Esophagus squamous epithelium (tissue), 5 donors: ENCODE measurements around the gene TAB3. TPM values are rescaled to one million over a fixed set of nuclear protein-coding genes. Genes with fewer than 3 reads are reported as not detected.

Experiments
- DNase-seq: peaks from one replicate; lab custom pipeline; 2025; lab: John Stamatoyannopoulos, UW
- H3K27ac ChIP-seq, 4 donors: fragments of 200-600 bp; sonication (generic); one replicate each; pipeline ENCODE4 v1.5.1; 2016 to 2019; ENCODE audit warnings: mild to moderate bottlenecking in 1 of 4
- H3K27me3 ChIP-seq, 4 donors: fragments of 200-600 bp; sonication (generic); 1 replicate in 3 of 4; 2 replicates in 1 of 4; pipeline versions ENCODE4 v1.5.1 to v1.6.0; 2017 to 2021; ENCODE audit warnings: antibody characterized with exemption in 1 of 4
- H3K36me3 ChIP-seq, 3 donors: fragments of 200-600 bp; sonication (generic); one replicate each; pipeline ENCODE4 v1.5.1; 2016 to 2019
- H3K4me1 ChIP-seq, 3 donors: fragments of 200-600 bp; sonication (generic); one replicate each; pipeline ENCODE4 v1.5.1; 2017 to 2019
- H3K4me3 ChIP-seq, 4 donors: fragments of 200-600 bp; sonication (generic); 1 replicate in 3 of 4; 2 replicates in 1 of 4; pipeline ENCODE4 v1.5.1; 2016 to 2019; ENCODE audit warnings: mild to moderate bottlenecking in 2 of 4, moderate library complexity in 1 of 4
- H3K9me3 ChIP-seq, 3 donors: fragments of 200-600 bp; sonication (generic); one replicate each; pipeline ENCODE4 v1.5.1; 2016 to 2019
- POLR2A ChIP-seq, 4 donors: fragments of 450-650 bp; IDR thresholded peaks; one replicate each; pipeline ENCODE4 v1.6.1; 2017; ENCODE audit warnings: antibody characterized with exemption in 4 of 4, mild to moderate bottlenecking in 4 of 4, moderate library complexity in 3 of 4
- WGBS, 2 donors: methylation state at CpG; one replicate each; pipeline ENCODE4 v1.1.5; 2018; 5-methylcytosine and 5-hydroxymethylcytosine counted together
- intact Hi-C: fragments of 100-400 bp; cut with DNase I; formaldehyde crosslinking; loops from one replicate; pipeline ENCODE4 v1.15.0; 2022
- total RNA-seq, 4 donors: library from RNA; depleted of rRNA; stranded (reverse); fragments of >200 nt; gene quantifications; one replicate each; pipeline ENCODE4 v1.1.0, GENCODE V29; 2016
- TF ChIP-seq, protein P1 (sequence below), 6 experiments: fragments of 450-650 bp in 4 of 6; fragments of 200-600 bp in 2 of 6; sonication (generic) in 2 of 6; IDR thresholded peaks; one replicate each; pipeline ENCODE4 v1.5.1; 2016 to 2019; ENCODE audit warnings: antibody characterized with exemption in 6 of 6, mild to moderate bottlenecking in 4 of 6, moderate library complexity in 4 of 6
- donor health status: DM: yes; HTN: yes; CAD: no.

Gene TAB3
- total RNA-seq, 4 donors from 2014 or later, result 33.1 to 48.1 (median 35.8) TPM

DNA sequence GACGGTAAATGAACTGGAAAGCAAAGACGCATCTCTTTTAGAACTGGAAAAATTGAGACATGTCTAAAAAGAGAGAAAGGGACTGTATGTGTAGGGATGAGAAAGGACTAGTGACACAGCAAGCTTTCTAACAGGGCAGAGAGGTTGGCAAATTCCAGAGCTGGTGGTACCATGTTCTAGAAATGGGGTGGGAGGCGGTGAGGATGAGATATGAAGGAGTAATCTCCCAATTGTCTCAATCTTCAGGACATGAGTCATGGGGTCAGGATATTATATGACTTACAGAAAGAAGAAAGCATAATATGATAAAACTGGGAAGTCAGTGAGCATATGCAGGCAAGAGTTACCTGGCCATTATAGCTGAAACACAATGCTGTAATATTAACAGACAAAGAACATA lies 14.2 kb downstream of the TAB3 start:
- Histone ChIP-seq H3K4me1 (peaks cover 0 to 25% (median 2%) of the 10 kb centered on the region in 3 donors), H3K9me3 (no peaks in the 10 kb centered on the region), H3K27me3 (no peaks in the 10 kb centered on the region), H3K36me3 (no peaks in the 10 kb centered on the region), H3K27ac (no peak overlapping the region), H3K4me3 (no peak overlapping the region)
- no peak for DNase-seq
- TF ChIP-seq, protein P1, sequence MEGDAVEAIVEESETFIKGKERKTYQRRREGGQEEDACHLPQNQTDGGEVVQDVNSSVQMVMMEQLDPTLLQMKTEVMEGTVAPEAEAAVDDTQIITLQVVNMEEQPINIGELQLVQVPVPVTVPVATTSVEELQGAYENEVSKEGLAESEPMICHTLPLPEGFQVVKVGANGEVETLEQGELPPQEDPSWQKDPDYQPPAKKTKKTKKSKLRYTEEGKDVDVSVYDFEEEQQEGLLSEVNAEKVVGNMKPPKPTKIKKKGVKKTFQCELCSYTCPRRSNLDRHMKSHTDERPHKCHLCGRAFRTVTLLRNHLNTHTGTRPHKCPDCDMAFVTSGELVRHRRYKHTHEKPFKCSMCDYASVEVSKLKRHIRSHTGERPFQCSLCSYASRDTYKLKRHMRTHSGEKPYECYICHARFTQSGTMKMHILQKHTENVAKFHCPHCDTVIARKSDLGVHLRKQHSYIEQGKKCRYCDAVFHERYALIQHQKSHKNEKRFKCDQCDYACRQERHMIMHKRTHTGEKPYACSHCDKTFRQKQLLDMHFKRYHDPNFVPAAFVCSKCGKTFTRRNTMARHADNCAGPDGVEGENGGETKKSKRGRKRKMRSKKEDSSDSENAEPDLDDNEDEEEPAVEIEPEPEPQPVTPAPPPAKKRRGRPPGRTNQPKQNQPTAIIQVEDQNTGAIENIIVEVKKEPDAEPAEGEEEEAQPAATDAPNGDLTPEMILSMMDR (IDR thresholded peaks at IDR 0.05), result no peak
- no peak for TF ChIP-seq POLR2A (IDR thresholded peaks at IDR 0.05)
- intact Hi-C loops, result no loop called here
- 76 to 78% methylated on average over 3 of the region's 3 CpGs for WGBS, 2 donors

DNA sequence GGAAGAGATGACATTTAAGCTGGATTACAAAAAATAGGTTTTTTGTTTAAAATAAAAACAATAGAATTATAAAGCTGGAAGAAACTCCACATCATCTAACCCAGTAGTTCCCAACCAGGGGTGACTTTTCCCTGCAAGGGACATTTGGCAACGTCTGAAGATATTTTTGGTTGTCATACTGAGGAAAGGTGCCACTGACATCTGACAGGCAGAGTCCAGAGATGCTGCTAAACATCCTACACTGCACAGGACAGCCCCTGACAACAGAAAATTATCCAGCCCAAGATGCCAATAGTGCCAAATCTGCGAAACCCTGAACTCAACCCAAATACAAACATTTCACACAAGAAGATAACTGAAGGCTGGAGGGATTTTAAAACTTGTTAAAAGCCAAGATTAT lies 18.5 kb downstream of the TAB3 start:
- intact Hi-C loops, result no loop called here
- no peak for TF ChIP-seq POLR2A (IDR thresholded peaks at IDR 0.05)
- TF ChIP-seq, protein P1 (IDR thresholded peaks at IDR 0.05), result no peak
- H3K4me3 ChIP-seq, result no peak overlapping the region
- peaks cover 0 to 12% (median 2%) of the 10 kb centered on the region in 3 donors for H3K4me1 ChIP-seq
- WGBS, 2 donors, result 67 to 78% methylated on average over 1 to 2 of the region's 2 CpGs
- no peaks in the 10 kb centered on the region for H3K9me3 ChIP-seq
- no peaks in the 10 kb centered on the region for H3K27me3 ChIP-seq
- no peak for DNase-seq
- H3K27ac ChIP-seq, result no peak overlapping the region
- H3K36me3 ChIP-seq, result peaks cover 0 to 14% (median 0%) of the 10 kb centered on the region in 3 donors

DNA sequence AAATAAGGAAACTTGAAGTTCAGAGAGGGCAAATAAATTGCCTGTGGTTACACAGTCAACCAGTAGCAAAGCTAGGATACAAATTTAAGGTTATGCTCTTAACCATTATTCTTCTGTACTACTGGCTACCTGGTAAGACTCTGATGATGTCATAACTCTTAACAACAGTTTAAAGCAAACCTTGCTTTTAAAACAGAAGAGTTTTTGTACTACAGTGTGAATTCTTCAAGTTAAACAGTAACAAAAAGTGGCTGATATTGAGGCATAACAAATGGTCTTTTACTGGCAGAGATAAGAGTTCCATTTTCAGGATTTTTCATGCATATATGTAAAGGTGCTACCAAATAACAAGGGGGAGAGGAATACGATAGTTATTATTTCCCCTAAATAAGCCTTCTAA lies 23.4 kb downstream of the TAB3 start:
- H3K27ac ChIP-seq, result no peak overlapping the region
- no peaks in the 10 kb centered on the region for H3K27me3 ChIP-seq
- no peak for TF ChIP-seq POLR2A (IDR thresholded peaks at IDR 0.05)
- H3K4me1 ChIP-seq, result no peaks in the 10 kb centered on the region
- intact Hi-C loops, result no loop called here
- DNase-seq, result no peak
- 74 to 88% methylated on average over 1 of the region's 1 CpG for WGBS, 2 donors
- no peak overlapping the region for H3K4me3 ChIP-seq
- H3K36me3 ChIP-seq, result peaks cover 0 to 28% (median 0%) of the 10 kb centered on the region in 3 donors
- no peaks in the 10 kb centered on the region for H3K9me3 ChIP-seq

DNA sequence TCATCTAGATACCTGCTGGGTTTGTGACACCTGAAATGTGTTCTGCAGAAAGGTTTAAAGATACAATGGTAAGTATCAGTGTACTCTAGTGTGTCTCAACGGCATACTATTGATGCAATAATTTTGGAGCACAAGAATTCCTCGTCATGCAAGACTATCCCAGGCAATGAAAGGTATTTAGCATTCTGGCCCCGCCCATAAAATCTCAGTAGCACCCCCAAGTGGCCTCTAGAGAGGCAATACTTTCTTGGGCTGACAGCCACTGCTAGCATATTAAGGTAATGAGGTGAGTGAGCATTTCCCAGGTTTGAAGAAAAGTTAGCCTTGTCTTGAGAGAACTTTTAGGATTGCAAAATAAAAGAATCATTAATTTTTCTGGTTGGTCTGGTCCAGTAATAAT lies 24.0 kb downstream of the TAB3 start:
- H3K27ac ChIP-seq, result peak overlapping the region in 1 of 4 donors; percentile 38
- peaks cover 0 to 30% (median 0%) of the 10 kb centered on the region in 3 donors for H3K36me3 ChIP-seq
- no peak for TF ChIP-seq POLR2A (IDR thresholded peaks at IDR 0.05)
- TF ChIP-seq, protein P1 (IDR thresholded peaks at IDR 0.05), result peak in 1 of 6 experiments; percentile 28
- no peaks in the 10 kb centered on the region for H3K9me3 ChIP-seq
- H3K4me1 ChIP-seq, result no peaks in the 10 kb centered on the region
- 44% methylated on average over 3 of the region's 3 CpGs; no CpG with 5 or more reads in 1 of the 2 donors for WGBS, 2 donors
- intact Hi-C loops, result no loop called here
- no peak overlapping the region for H3K4me3 ChIP-seq
- DNase-seq, result no peak
- H3K27me3 ChIP-seq, result no peaks in the 10 kb centered on the region

DNA sequence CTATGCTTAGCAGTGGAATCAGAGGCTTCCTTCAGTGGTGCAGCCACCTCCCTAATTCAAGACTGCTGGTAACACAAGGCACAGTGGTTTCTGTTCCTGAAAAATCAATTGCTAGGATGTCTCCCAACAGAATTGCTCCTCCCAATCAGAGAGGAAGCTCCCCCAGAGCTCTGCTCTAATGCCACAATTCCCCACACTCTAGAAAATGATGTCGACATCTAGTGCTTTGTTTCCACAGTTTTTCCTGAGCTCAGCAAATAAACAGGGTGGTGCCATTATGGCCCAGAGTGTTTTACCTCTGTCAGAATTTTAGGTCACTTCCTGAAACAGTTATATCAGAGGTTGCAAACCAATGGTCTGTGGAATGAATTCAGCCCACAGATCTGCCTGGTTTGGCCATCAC lies 24.7 kb downstream of the TAB3 start:
- DNase-seq, result no peak
- peaks cover 0 to 34% (median 0%) of the 10 kb centered on the region in 3 donors for H3K36me3 ChIP-seq
- H3K4me3 ChIP-seq, result no peak overlapping the region
- intact Hi-C loops, result no loop called here
- WGBS, 2 donors, result 73 to 80% methylated on average over 1 of the region's 1 CpG
- H3K9me3 ChIP-seq, result no peaks in the 10 kb centered on the region
- no peaks in the 10 kb centered on the region for H3K4me1 ChIP-seq
- no peaks in the 10 kb centered on the region for H3K27me3 ChIP-seq
- TF ChIP-seq, protein P1 (IDR thresholded peaks at IDR 0.05), result no peak
- no peak for TF ChIP-seq POLR2A (IDR thresholded peaks at IDR 0.05)
- H3K27ac ChIP-seq, result peak overlapping the region in 1 of 4 donors; percentile 38

DNA sequence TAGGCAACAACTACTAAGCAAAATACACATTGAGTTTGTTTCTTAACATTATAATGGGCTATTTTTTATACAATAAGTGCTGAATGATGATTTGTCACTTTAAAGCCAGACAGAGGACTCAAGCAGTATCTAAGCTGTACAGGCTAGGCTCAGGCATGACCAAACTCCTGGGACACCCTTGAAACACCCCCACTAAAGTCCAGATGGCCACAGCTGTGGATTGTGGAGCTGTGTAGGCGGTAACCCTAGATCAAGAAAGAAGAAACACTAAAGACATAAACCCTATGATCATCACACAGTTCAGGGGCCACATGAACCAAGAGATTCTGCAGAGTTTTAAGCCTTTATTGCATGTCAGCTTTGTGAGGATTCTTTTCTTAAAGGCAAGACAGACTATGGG lies 25.1 kb downstream of the TAB3 start:
- no peak overlapping the region for H3K4me3 ChIP-seq
- no peak overlapping the region for H3K27ac ChIP-seq
- 67% methylated on average over 1 of the region's 1 CpG; no CpG with 5 or more reads in 1 of the 2 donors for WGBS, 2 donors
- no peaks in the 10 kb centered on the region for H3K27me3 ChIP-seq
- DNase-seq, result no peak
- intact Hi-C loops, result no loop called here
- TF ChIP-seq, protein P1 (IDR thresholded peaks at IDR 0.05), result no peak
- TF ChIP-seq POLR2A (IDR thresholded peaks at IDR 0.05), result no peak
- peaks cover 0 to 36% (median 0%) of the 10 kb centered on the region in 3 donors for H3K36me3 ChIP-seq
- no peaks in the 10 kb centered on the region for H3K9me3 ChIP-seq
- H3K4me1 ChIP-seq, result no peaks in the 10 kb centered on the region
